Osteocyte (in vitro differentiated cells): ENCODE results near the gene HMG20B. TPM values are rescaled to one million over a fixed set of nuclear protein-coding genes. Genes with fewer than 3 reads are reported as not detected.

Experiments used
- DNase-seq: peaks from one replicate; pipeline ENCODE4 v3.0.0; 2021; ENCODE audit warnings: mixed read lengths; ENCODE audit not compliant: unreplicated experiment; ENCODE audit errors: extremely low spot score
- H3K27ac Mint-ChIP-seq: one replicate; pipeline ENCODE4 v1.8.0; 2021; ENCODE audit warnings: mild to moderate bottlenecking, mixed read lengths; ENCODE audit not compliant: unreplicated experiment
- H3K27me3 Mint-ChIP-seq: one replicate; pipeline ENCODE4 v1.8.0; 2021; ENCODE audit warnings: mixed read lengths; ENCODE audit not compliant: unreplicated experiment
- H3K36me3 Mint-ChIP-seq: one replicate; pipeline ENCODE4 v1.8.0; 2021; ENCODE audit warnings: mixed read lengths; ENCODE audit not compliant: unreplicated experiment
- H3K4me1 Mint-ChIP-seq: one replicate; pipeline ENCODE4 v1.8.0; 2021; ENCODE audit warnings: mixed read lengths; ENCODE audit not compliant: unreplicated experiment
- H3K4me3 Mint-ChIP-seq: one replicate; pipeline ENCODE4 v1.8.0; 2021; ENCODE audit warnings: mild to moderate bottlenecking, moderate library complexity, mixed read lengths; ENCODE audit not compliant: unreplicated experiment
- H3K9me3 Mint-ChIP-seq: one replicate; pipeline ENCODE4 v1.8.0; 2021; ENCODE audit warnings: mixed read lengths; ENCODE audit not compliant: unreplicated experiment
- total RNA-seq: library from RNA; stranded (reverse); gene quantifications from 2 replicates; pipeline ENCODE4 v1.2.1, GENCODE V29; 2021
- TF ChIP-seq, protein P1 (sequence below): fragments of 200-600 bp; sonication (generic); IDR thresholded peaks from 2 replicates; pipeline ENCODE4 v1.5.0; 2021; ENCODE audit warnings: antibody characterized with exemption, mild to moderate bottlenecking, moderate library complexity

The HMG20B gene
- total RNA-seq, 1 donor from 2014 or later = 81.4 TPM

DNA sequence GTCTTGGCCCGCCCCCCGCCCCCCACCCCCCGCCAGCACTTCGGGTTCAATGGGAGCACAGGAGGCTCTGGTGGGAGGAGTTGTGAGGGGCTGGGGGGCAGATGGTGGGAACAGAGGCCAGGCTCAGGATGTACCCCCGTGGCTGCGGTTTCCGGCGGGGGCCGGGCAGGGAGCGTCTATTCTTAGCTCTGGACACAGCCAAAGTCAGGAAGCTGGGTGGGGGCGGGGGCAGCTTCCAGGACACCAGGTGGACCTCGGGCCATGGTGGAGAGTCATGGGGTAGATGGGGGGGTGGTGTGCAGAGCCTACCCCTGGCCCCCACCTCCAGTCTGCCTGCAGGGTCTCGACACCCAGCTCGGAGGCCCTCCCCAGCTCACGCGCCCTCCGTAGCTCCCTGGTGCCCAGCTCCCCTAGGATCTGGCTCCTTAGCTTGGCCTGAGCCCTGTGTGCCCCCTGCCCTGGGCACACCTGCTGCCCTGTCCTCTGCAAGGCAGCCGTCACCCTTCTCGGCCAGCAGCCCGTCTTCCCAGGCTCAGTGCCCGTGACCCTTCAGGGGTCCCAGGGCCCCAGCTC, 36.1 kb downstream of the HMG20B start:
- Mint-ChIP-seq H3K36me3 (no peaks in the 10 kb centered on the region), H3K4me1 (peaks cover 26% of the 10 kb centered on the region), H3K4me3 (no peak overlapping the region), H3K9me3 (no peaks in the 10 kb centered on the region), H3K27me3 (no peaks in the 10 kb centered on the region), H3K27ac (no peak overlapping the region)
- no peak for DNase-seq
- TF ChIP-seq, protein P1, sequence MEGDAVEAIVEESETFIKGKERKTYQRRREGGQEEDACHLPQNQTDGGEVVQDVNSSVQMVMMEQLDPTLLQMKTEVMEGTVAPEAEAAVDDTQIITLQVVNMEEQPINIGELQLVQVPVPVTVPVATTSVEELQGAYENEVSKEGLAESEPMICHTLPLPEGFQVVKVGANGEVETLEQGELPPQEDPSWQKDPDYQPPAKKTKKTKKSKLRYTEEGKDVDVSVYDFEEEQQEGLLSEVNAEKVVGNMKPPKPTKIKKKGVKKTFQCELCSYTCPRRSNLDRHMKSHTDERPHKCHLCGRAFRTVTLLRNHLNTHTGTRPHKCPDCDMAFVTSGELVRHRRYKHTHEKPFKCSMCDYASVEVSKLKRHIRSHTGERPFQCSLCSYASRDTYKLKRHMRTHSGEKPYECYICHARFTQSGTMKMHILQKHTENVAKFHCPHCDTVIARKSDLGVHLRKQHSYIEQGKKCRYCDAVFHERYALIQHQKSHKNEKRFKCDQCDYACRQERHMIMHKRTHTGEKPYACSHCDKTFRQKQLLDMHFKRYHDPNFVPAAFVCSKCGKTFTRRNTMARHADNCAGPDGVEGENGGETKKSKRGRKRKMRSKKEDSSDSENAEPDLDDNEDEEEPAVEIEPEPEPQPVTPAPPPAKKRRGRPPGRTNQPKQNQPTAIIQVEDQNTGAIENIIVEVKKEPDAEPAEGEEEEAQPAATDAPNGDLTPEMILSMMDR = no peak

DNA sequence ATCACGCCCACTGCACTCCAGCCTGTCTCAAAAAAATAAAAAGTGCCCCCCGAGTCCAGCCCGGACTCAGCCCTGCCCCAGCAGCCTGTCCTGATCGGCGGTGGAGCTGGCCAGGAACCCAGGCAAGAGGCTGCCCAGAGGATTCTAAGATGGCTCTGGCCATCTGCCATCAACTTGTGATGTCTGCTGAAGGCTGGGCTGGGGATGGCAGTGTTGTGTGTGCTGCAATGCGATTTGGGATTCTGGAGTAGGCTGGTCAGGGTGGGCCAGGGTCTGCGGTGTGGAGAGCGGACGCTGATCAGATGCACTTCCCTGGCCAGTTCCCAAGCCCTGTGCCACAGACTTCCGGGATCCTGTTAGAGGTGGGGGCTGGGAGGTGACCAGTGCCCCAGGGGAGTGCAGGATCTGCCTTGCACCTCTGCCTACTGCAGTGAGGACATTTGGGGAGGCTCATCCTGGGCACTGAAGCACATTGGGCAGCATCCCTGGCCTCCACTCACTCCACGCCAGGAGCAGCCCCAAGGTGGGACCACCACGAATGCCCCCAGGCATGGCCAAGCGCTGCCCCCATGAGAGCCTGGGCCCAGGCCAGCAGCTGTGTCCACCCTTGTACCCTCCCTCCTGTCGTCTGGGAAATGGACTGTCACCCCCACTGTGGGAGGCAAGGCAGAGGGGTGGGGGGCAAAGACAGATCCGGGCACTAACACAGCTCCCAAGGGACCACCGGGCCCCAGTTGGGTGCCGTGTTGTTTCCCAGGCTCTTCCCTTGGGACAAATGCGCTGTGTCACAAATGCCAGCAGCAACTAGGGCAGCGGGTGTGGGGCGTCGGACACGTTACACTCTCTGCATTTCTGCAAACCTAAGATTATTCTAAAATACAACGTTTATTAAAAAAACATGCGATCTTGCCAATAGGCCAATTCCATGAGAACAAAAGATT, 37.3 kb downstream of the HMG20B start:
- H3K27ac Mint-ChIP-seq = no peak overlapping the region
- no peak overlapping the region for H3K4me3 Mint-ChIP-seq
- no peak for DNase-seq
- H3K4me1 Mint-ChIP-seq = peaks cover 23% of the 10 kb centered on the region
- TF ChIP-seq, protein P1 = no peak
- H3K9me3 Mint-ChIP-seq = no peaks in the 10 kb centered on the region
- no peaks in the 10 kb centered on the region for H3K36me3 Mint-ChIP-seq
- no peaks in the 10 kb centered on the region for H3K27me3 Mint-ChIP-seq

DNA sequence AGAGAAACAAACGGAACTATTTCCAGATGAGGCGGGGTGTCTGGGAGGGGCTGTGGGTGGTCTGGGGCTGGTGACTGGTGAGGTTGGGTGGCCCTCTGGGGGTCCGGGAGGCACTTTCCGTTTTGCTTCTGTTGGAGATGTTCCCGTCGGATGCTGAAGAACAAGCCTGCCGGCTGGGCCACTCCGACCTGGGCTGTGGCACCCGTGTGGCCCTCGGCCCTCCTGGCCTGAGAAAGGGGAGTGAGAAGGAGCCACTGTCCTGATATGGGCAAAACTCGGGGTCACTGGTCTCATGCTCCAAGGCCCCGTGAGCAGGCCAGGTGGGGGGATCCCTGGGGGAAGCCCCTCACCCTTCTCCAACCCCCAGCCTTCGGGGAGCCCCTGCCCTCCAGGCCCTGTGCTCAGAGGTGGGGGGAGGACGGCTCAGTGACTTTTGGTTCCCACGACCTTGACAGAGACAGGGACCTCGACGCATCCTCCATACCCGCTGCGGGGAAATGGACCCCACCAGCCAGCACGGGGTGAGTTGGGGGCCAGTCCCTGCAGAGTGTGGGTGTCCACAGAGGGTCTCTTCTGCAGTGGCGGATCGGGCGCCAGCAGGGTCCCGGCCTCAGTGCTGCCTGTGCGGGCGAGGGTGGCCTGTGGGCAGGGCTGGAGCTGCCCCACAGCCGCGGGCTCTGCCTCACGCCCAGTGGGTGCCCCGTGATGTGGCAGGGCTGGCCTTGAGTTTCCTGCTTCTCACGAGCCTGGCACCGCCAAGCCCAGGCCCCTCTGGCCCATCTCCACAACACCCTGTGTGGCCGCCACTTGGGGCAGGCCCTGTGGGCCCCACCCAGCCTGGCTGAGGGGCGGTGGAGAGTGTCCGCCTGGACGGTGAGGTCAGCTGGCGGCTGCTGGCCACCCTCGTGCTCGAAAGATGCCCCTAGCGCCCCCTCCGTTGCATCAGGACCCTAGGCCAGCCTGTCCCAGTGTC, 38.3 kb downstream of the HMG20B start:
- Mint-ChIP-seq H3K36me3 (no peaks in the 10 kb centered on the region), H3K9me3 (no peaks in the 10 kb centered on the region), H3K27ac (no peak overlapping the region), H3K4me1 (peaks cover 23% of the 10 kb centered on the region), H3K4me3 (no peak overlapping the region), H3K27me3 (no peaks in the 10 kb centered on the region)
- TF ChIP-seq, protein P1 = no peak
- no peak for DNase-seq

DNA sequence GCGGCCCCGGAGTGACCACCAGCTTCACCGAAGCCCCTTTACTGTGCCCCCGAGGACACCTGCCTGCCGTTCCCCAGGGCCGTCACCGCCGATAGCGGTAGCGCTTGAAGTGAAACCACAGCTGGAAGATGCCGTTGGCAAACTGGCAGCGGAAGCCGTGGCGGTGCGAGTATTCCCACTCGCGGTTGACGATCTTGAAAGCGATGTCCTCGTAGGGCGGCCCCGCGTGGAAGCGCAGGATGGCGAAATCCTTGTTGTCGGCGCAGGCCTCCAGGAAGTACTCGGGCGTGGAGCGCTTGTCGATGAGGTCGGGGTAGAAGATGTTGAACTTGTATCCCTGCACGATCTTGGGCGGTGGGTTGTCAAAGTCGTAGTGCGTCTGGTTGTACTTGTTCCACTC, 39.1 kb downstream of the HMG20B start:
- Mint-ChIP-seq H3K4me1 (peaks cover 23% of the 10 kb centered on the region), H3K27ac (no peak overlapping the region), H3K36me3 (no peaks in the 10 kb centered on the region), H3K4me3 (no peak overlapping the region), H3K27me3 (no peaks in the 10 kb centered on the region), H3K9me3 (no peaks in the 10 kb centered on the region)
- DNase-seq = no peak
- TF ChIP-seq, protein P1 = no peak
